Stomach (tissue), 9 donors: ENCODE measurements around the gene AIFM2. TPM values are rescaled to one million over a fixed set of nuclear protein-coding genes. Genes with fewer than 3 reads are reported as not detected.
"Not testable (repeated sequence)": the region's sequence is repeated elsewhere in the genome, so short reads cannot be mapped to it uniquely, and the experiment has no call there.

ENCODE experiments used
- DNase-seq, 2 donors: peaks; one replicate each; pipeline versions ENCODE4 v3.0.0 to v3.0.0-alpha.2; 2013 to 2019
- H3K27ac ChIP-seq, 5 donors: fragments of 200-600 bp in 4 of 5; sonication (generic) in 4 of 5; one replicate each; pipeline ENCODE4 v1.5.1; 2013 to 2019; ENCODE audit warnings: mild to moderate bottlenecking in 1 of 5, moderate library complexity in 1 of 5
- H3K27me3 ChIP-seq, 3 donors: fragments of 200-600 bp; sonication (generic); one replicate each; pipeline ENCODE4 v1.5.1; 2017 to 2019; ENCODE audit warnings: mixed run types in 1 of 3
- H3K36me3 ChIP-seq, 4 donors: fragments of 200-600 bp; sonication (generic); 1 replicate in 3 of 4; 2 replicates in 1 of 4; pipeline ENCODE4 v1.5.1; 2016 to 2019
- H3K4me1 ChIP-seq, 4 donors: fragments of 200-600 bp; sonication (generic); one replicate each; pipeline ENCODE4 v1.5.1; 2016 to 2019
- H3K4me3 ChIP-seq, 4 donors: fragments of 200-600 bp; sonication (generic) in 3 of 4; one replicate each; pipeline ENCODE4 v1.5.1; 2016 to 2019; ENCODE audit warnings: mild to moderate bottlenecking in 1 of 4
- H3K9me3 ChIP-seq, 4 donors: fragments of 200-600 bp; sonication (generic); one replicate each; pipeline ENCODE4 v1.5.1; 2016 to 2019
- EP300 ChIP-seq: sonication (generic); formaldehyde crosslinking; IDR thresholded peaks from one replicate; pipeline ENCODE4 v1.6.1; 2017; ENCODE audit warnings: antibody characterized with exemption
- POLR2A ChIP-seq, 4 donors: fragments of 450-650 bp; IDR thresholded peaks; one replicate each; pipeline ENCODE4 v1.6.1; 2016; ENCODE audit warnings: antibody characterized with exemption in 4 of 4, control low read depth in 2 of 4, mild to moderate bottlenecking in 1 of 4, moderate library complexity in 1 of 4
- POLR2AphosphoS5 ChIP-seq, 3 donors: sonication (generic); formaldehyde crosslinking; IDR thresholded peaks; one replicate each; pipeline ENCODE4 v1.6.1; 2016; ENCODE audit warnings: antibody characterized with exemption in 3 of 3
- WGBS, 5 donors: extraction: QIAGEN DNeasy Blood & Tissue Kit in 3 of 5; methylation state at CpG; one replicate each; pipeline versions ENCODE4 v1.1.5 to v1.1.7; 2013 to 2018; 5-methylcytosine and 5-hydroxymethylcytosine counted together
- intact Hi-C: fragments of 100-400 bp; cut with DNase I; formaldehyde crosslinking; loops from one replicate; pipeline ENCODE4 v1.15.1; 2023; ENCODE audit warnings: low total_unique reads
- polyA plus RNA-seq, 3 donors: library from polyadenylated mRNA; stranded (reverse); fragments of 200-250 nt; gene quantifications; one replicate each; pipeline ENCODE4 v1.2.3, GENCODE V29; 2013
- total RNA-seq, 5 donors: library from RNA; depleted of rRNA; stranded (reverse); fragments of >200 nt; gene quantifications; one replicate each; pipeline versions ENCODE4 v1.1.0 to v1.2.3, GENCODE V29; 2014 to 2016
- TF ChIP-seq, protein P1 (sequence below), 7 experiments: fragments of 450-650 bp in 4 of 7; fragments of 200-600 bp in 3 of 7; sonication (generic) in 3 of 7; IDR thresholded peaks; one replicate each; pipeline ENCODE4 v1.5.1; 2016 to 2019; ENCODE audit warnings: antibody characterized with exemption in 7 of 7, control low read depth in 2 of 7, mild to moderate bottlenecking in 1 of 7
- donor health status: healthy with polysubstance abuse.
- donor health status: Bipolar disorder and iron deficiency.
- donor health status: healthy.

Gene AIFM2
- total and polyA plus RNA-seq, 8 donors, result 4.5 to 14.5 (median 6.1) TPM

DNA sequence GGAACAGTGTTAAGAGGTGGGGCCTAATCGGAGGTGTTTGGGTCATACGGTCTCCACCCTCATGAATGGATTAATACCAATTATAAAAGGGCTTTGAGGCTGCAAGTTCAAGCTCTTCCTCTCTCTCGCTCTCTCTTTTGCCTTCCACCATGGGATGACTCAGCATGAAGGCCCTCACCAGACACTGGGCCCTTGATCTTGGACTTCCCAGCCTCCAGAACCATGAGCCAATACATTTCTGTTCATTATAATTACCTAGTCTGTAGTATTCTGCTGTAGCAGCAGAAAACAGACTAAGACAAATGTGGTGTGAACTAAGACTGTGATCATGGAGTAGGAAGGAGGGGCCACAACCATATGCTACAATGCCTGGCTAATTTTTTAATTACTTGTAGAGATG, 7.7 kb downstream of the AIFM2 start:
- Histone ChIP-seq H3K4me1 (peaks cover 0 to 2% (median 0%) of the 10 kb centered on the region in 4 donors), H3K27me3 (no peaks in the 10 kb centered on the region), H3K36me3 (peaks cover 10 to 53% (median 43%) of the 10 kb centered on the region in 4 donors), H3K4me3 (no peak overlapping the region), H3K9me3 (no peaks in the 10 kb centered on the region), H3K27ac (no peak overlapping the region)
- 94 to 100% (median 95%) methylated on average over 3 of the region's 3 CpGs for WGBS, 5 donors
- TF ChIP-seq, protein P1, sequence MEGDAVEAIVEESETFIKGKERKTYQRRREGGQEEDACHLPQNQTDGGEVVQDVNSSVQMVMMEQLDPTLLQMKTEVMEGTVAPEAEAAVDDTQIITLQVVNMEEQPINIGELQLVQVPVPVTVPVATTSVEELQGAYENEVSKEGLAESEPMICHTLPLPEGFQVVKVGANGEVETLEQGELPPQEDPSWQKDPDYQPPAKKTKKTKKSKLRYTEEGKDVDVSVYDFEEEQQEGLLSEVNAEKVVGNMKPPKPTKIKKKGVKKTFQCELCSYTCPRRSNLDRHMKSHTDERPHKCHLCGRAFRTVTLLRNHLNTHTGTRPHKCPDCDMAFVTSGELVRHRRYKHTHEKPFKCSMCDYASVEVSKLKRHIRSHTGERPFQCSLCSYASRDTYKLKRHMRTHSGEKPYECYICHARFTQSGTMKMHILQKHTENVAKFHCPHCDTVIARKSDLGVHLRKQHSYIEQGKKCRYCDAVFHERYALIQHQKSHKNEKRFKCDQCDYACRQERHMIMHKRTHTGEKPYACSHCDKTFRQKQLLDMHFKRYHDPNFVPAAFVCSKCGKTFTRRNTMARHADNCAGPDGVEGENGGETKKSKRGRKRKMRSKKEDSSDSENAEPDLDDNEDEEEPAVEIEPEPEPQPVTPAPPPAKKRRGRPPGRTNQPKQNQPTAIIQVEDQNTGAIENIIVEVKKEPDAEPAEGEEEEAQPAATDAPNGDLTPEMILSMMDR (IDR thresholded peaks at IDR 0.05), result no peak
- no peak for TF ChIP-seq POLR2AphosphoS5 (IDR thresholded peaks at IDR 0.05)
- TF ChIP-seq EP300, result no peak
- TF ChIP-seq POLR2A (IDR thresholded peaks at IDR 0.05), result no peak
- intact Hi-C loops, result no loop called here
- DNase-seq, result no peak

DNA sequence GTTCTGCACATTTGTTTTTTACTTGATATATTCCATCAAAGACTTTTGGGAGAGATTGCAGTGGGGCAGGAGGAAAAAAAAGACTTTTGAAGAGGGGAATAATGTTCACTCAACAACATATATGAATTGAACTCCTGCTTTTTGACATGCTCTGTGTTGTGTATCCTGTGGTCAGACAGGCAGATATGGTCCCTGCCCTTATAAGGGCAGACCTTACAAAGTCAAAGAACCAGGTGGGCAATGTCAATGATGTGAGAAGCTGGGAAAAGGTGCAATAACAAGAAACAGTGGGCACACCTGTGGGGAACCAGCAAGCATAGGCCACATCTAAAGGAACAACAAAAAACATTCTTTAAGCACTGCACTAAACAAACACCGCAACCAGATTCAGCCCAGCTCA, 8.2 kb downstream of the AIFM2 start:
- TF ChIP-seq EP300 (no peak), POLR2A (IDR thresholded peaks at IDR 0.05) (no peak), POLR2AphosphoS5 (IDR thresholded peaks at IDR 0.05) (no peak)
- TF ChIP-seq, protein P1 (IDR thresholded peaks at IDR 0.05), result no peak
- no peak for DNase-seq
- Histone ChIP-seq H3K27me3 (no peaks in the 10 kb centered on the region), H3K36me3 (peaks cover 14 to 58% (median 48%) of the 10 kb centered on the region in 4 donors), H3K4me3 (no peak overlapping the region), H3K4me1 (no peaks in the 10 kb centered on the region), H3K27ac (no peak overlapping the region), H3K9me3 (no peaks in the 10 kb centered on the region)
- intact Hi-C loops, result no loop called here
- 100% methylated on average over 1 of the region's 1 CpG for WGBS, 5 donors

DNA sequence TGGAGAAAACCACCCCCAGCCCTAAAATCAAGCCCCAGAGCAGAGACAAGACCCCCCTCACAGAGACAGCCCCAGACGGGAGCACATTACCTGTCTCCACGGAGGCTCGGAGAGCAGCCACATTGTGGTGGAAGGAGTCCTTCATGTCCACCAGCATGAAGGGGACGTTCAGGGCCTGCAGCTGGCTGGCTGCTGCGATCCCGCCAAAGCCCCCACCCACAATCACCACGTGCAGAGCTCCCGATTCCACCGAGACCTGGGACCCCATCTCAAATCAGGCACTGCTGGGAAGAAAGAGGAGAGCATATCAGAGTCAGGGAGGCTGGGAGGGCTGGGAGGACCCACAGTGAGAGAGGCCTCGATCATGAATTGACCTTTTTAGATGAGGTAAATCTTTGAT, 8.8 kb downstream of the AIFM2 start:
- H3K27me3 ChIP-seq, result no peaks in the 10 kb centered on the region
- WGBS, 5 donors, result 92 to 95% (median 93%) methylated on average over 6 to 10 of the region's 10 CpGs

DNA sequence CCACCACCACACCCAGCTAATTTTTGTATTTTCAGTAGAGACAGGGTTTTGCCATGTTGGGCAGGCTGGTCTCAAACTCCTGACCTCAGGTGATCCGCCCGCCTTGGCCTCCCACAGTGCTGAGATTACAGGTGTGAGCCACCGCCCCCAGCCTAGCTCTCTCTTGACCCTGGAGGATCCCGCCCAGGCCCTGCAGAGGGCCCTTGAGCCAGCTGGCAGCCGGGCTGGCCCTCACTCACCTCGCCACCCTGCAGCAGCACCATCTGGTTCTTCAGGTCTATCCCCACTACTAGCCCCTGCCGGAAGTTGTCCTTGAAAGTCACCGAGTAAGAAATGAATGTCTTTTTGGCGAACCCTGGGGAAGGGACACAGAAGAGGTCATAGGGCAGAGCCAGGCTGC, 9.5 kb downstream of the AIFM2 start:
- intact Hi-C loops, result not testable (repeated sequence)
- 90 to 98% (median 95%) methylated on average over 7 to 9 of the region's 9 CpGs for WGBS, 5 donors

More for the DNA sequence above, 8.8 kb downstream of the AIFM2 start:
- intact Hi-C loops, result no loop called here
- TF ChIP-seq EP300 (no peak), POLR2A (IDR thresholded peaks at IDR 0.05) (no peak), POLR2AphosphoS5 (IDR thresholded peaks at IDR 0.05) (no peak)
- TF ChIP-seq, protein P1 (IDR thresholded peaks at IDR 0.05), result no peak
- DNase-seq, result no peak
- H3K36me3 ChIP-seq, result peaks cover 14 to 64% (median 54%) of the 10 kb centered on the region in 4 donors
- H3K9me3 ChIP-seq, result no peaks in the 10 kb centered on the region
- H3K4me1 ChIP-seq, result no peaks in the 10 kb centered on the region
- H3K4me3 ChIP-seq, result no peak overlapping the region
- H3K27ac ChIP-seq, result no peak overlapping the region

DNA sequence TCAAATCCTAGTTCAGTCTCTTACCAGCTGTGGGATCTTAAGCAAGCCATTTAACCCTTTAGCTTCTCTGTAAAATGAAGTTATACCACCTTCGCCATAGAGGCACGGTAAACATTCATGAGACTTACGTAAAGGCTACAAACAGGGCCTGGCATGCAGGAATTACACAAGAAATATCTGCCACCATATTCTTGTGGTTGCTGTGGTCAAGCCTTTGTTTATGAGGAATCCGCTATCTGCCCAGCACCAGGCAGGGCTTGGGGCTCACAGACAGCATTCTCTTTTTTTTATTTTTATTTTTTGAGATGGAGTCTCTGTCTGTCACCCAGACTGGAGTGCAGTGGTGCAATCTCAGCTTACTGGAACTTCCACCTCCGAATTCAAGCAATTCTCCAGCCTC, 9.9 kb downstream of the AIFM2 start:
- intact Hi-C loops, result no loop called here
- WGBS, 5 donors, result 90 to 97% (median 95%) methylated on average over 5 of the region's 5 CpGs
- no peak for TF ChIP-seq EP300
- no peak for TF ChIP-seq POLR2A (IDR thresholded peaks at IDR 0.05)
- TF ChIP-seq, protein P1 (IDR thresholded peaks at IDR 0.05), result no peak
- TF ChIP-seq POLR2AphosphoS5 (IDR thresholded peaks at IDR 0.05), result no peak

More for the DNA sequence above, 9.5 kb downstream of the AIFM2 start:
- not testable (repeated sequence) for H3K27me3 ChIP-seq, H3K9me3 ChIP-seq, H3K4me1 ChIP-seq, H3K4me3 ChIP-seq, H3K27ac ChIP-seq, DNase-seq
- H3K36me3 ChIP-seq, result peaks cover 20 to 65% (median 56%) of the 10 kb centered on the region in 4 donors

More for the DNA sequence above, 9.9 kb downstream of the AIFM2 start:
- Histone ChIP-seq H3K4me3 (no peak overlapping the region), H3K27ac (no peak overlapping the region), H3K27me3 (no peaks in the 10 kb centered on the region), H3K4me1 (no peaks in the 10 kb centered on the region), H3K36me3 (peaks cover 24 to 65% (median 56%) of the 10 kb centered on the region in 4 donors), H3K9me3 (no peaks in the 10 kb centered on the region)
- DNase-seq, result no peak
